Muscle of leg (tissue), 11 donors: Measurements from ENCODE around the gene TMEM91. TPM values are rescaled to one million over a fixed set of nuclear protein-coding genes. Genes with fewer than 3 reads are reported as not detected.
A peak's percentile ranks its signal among the peaks of the same experiment; 100 is the strongest.

Experiments
- DNase-seq: peaks from one replicate; pipeline ENCODE4 v3.0.0; 2013
- H3K27ac ChIP-seq: one replicate; pipeline ENCODE4 v1.5.1; 2013; ENCODE audit warnings: mild to moderate bottlenecking, low read length, control low read depth
- H3K27me3 ChIP-seq: one replicate; pipeline ENCODE4 v1.6.1; 2013; ENCODE audit warnings: low read length; ENCODE audit not compliant: control insufficient read depth, insufficient read depth
- H3K36me3 ChIP-seq: one replicate; pipeline ENCODE4 v1.6.1; 2013; ENCODE audit warnings: low read length; ENCODE audit not compliant: control insufficient read depth, insufficient read depth
- H3K4me1 ChIP-seq: one replicate; pipeline ENCODE4 v1.6.1; 2013; ENCODE audit warnings: low read length; ENCODE audit not compliant: control insufficient read depth, insufficient read depth
- H3K4me3 ChIP-seq: one replicate; pipeline ENCODE4 v1.5.1; 2013; ENCODE audit warnings: low read length, control low read depth
- H3K9me3 ChIP-seq: replicated peaks from 2 replicates; pipeline ENCODE4 v1.6.1; 2013; ENCODE audit warnings: low read depth, low read length; ENCODE audit not compliant: control insufficient read depth
- WGBS: methylation state at CpG from one replicate; pipeline ENCODE4 v1.1.5; 2013; ENCODE audit warnings: missing lambda C conversion rate; ENCODE audit not compliant: insufficient coverage; 5-methylcytosine and 5-hydroxymethylcytosine counted together
- polyA plus RNA-seq, 8 donors: library from polyadenylated mRNA; unstranded; fragments of 120-200 nt; gene quantifications; one replicate each; pipeline versions ENCODE4 v1.2.1 to v1.2.3, GENCODE V29; 2013; ENCODE audit warnings: inconsistent platforms in 1 of 8, low replicate concordance in 1 of 8; ENCODE audit not compliant: insufficient read length in 8 of 8, insufficient read depth in 1 of 8
- total RNA-seq: library from RNA; stranded (reverse); fragments of 120-200 nt; gene quantifications from one replicate; pipeline ENCODE4 v1.2.4, GENCODE V29; 2013

The TMEM91 gene
- total and polyA plus RNA-seq, 9 donors, result 2.6 to 9.2 (median 5.3) TPM

DNA sequence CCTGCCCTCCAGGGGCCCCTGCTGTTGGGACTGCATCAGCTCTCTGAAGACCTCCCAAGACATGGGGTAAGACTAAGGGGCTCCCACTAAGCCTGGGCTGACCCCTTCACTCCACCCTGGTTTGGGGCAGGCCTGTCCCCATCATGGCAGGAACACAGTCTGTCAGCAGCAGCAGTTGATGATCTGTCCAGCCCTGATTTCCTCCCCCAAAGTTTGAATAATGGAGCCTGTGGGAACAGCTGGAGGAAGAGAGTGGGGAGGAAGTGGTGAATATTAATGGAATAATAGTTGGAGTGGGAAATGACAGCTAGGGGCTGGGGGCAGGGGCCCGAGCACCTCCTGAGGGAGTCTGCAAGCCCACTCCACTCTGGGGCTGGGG lies 52.1 kb downstream of the TMEM91 start:
- no peaks in the 10 kb centered on the region for H3K9me3 ChIP-seq
- H3K36me3 ChIP-seq, result peaks cover 56% of the 10 kb centered on the region
- WGBS, result no CpG with 5 or more reads among the region's 1 CpG
- no peak overlapping the region for H3K4me3 ChIP-seq
- no peaks in the 10 kb centered on the region for H3K27me3 ChIP-seq
- peaks cover 25% of the 10 kb centered on the region for H3K4me1 ChIP-seq
- no peak for DNase-seq
- H3K27ac ChIP-seq, result peak overlapping the region; percentile 20

DNA sequence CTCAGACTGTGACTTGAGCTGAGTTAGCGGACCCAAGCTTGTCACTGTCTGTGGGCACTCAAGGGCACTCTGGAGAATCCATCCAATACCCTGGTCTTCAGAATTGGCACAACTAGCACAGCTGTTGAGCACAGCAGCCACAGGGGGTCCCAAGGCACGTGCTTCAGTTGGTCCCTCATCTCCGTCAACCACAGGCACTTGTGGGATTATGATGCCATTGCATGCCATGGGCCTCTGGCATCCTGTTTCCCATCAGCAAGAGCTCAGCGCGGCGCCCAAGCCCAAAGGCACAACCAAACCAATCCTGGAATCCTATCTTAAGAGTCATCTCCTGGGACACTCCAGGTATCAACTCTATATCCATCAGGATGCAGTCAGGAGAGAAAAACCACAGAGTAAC lies 54.6 kb downstream of the TMEM91 start:
- Histone ChIP-seq H3K4me1 (peaks cover 25% of the 10 kb centered on the region), H3K4me3 (no peak overlapping the region), H3K27me3 (no peaks in the 10 kb centered on the region), H3K27ac (no peak overlapping the region), H3K9me3 (no peaks in the 10 kb centered on the region), H3K36me3 (peaks cover 40% of the 10 kb centered on the region)
- WGBS, result 67% methylated on average over 2 of the region's 6 CpGs
- no peak for DNase-seq

- Histone ChIP-seq H3K9me3 (no peaks in the 10 kb centered on the region), H3K36me3 (peaks cover 38% of the 10 kb centered on the region), H3K27ac (peak overlapping the region; percentile 13), H3K4me1 (peaks cover 20% of the 10 kb centered on the region), H3K27me3 (no peaks in the 10 kb centered on the region), H3K4me3 (no peak overlapping the region)
- 72% methylated on average over 18 of the region's 23 CpGs for WGBS
- DNase-seq, result no peak
Measured at GRCh38 chr19:41431426-41432386, 55.4 kb downstream of the TMEM91 start.

- Histone ChIP-seq H3K4me1 (peaks cover 7% of the 10 kb centered on the region), H3K36me3 (peaks cover 47% of the 10 kb centered on the region), H3K27me3 (no peaks in the 10 kb centered on the region), H3K9me3 (no peaks in the 10 kb centered on the region), H3K4me3 (no peak overlapping the region), H3K27ac (no peak overlapping the region)
- 84% methylated on average over 14 of the region's 18 CpGs for WGBS
- no peak for DNase-seq
Measured at GRCh38 chr19:41433171-41433570, 56.8 kb downstream of the TMEM91 start.

Other genes with a start within 250 kb of the TMEM91 start
- 0.09 TPM for gene CYP2S1, start 183.3 kb upstream of the TMEM91 start, total RNA-seq
- 1 to 10 TPM in 2 of 8 donors, under 1 TPM in 6; 0.39 to 3.5 (median 0.58) TPM for gene CYP2S1, start 183.3 kb upstream of the TMEM91 start, polyA plus RNA-seq
- gene AXL, start 157.3 kb upstream of the TMEM91 start, total RNA-seq, result 39.8 TPM
- gene AXL, start 157.3 kb upstream of the TMEM91 start, polyA plus RNA-seq, result 10 to 100 TPM; 25.0 to 39.9 (median 28.7) TPM
- gene HNRNPUL1, start 112.2 kb upstream of the TMEM91 start, total RNA-seq, result 73.0 TPM
- gene HNRNPUL1, start 112.2 kb upstream of the TMEM91 start, polyA plus RNA-seq, result 100 to 1,000 TPM; 144 to 182 (median 162) TPM
- gene CCDC97, start 66.4 kb upstream of the TMEM91 start, total RNA-seq, result 14.4 TPM
- 10 to 100 TPM; 32.7 to 38.5 (median 35.6) TPM for gene CCDC97, start 66.4 kb upstream of the TMEM91 start, polyA plus RNA-seq
- 4.0 TPM for gene TGFB1, start 22.6 kb upstream of the TMEM91 start, total RNA-seq
- 10 to 100 TPM; 16.0 to 25.4 (median 21.0) TPM for gene TGFB1, start 22.6 kb upstream of the TMEM91 start, polyA plus RNA-seq
- gene B9D2, start 12.4 kb upstream of the TMEM91 start, total RNA-seq, result 1.7 TPM
- 1 to 10 TPM; 1.8 to 4.6 (median 2.6) TPM for gene B9D2, start 12.4 kb upstream of the TMEM91 start, polyA plus RNA-seq
- gene EXOSC5, start 20.8 kb downstream of the TMEM91 start, total RNA-seq, result 8.7 TPM
- gene EXOSC5, start 20.8 kb downstream of the TMEM91 start, polyA plus RNA-seq, result 10 to 100 TPM; 15.4 to 24.6 (median 18.6) TPM
- gene BCKDHA, start 21.3 kb downstream of the TMEM91 start, total RNA-seq, result 19.8 TPM
- 10 to 100 TPM; 27.3 to 41.2 (median 33.6) TPM for gene BCKDHA, start 21.3 kb downstream of the TMEM91 start, polyA plus RNA-seq
- gene B3GNT8, start 50.8 kb downstream of the TMEM91 start, total RNA-seq, result 0.93 TPM
- gene B3GNT8, start 50.8 kb downstream of the TMEM91 start, polyA plus RNA-seq, result 1 to 10 TPM in 7 of 8 donors, under 1 TPM in 1; 0.68 to 7.4 (median 1.7) TPM
- gene DMAC2, start 63.4 kb downstream of the TMEM91 start, total RNA-seq, result 30.3 TPM
- 10 to 100 TPM; 38.7 to 58.0 (median 45.1) TPM for gene DMAC2, start 63.4 kb downstream of the TMEM91 start, polyA plus RNA-seq
- not detected for gene ERICH4, start 66.6 kb downstream of the TMEM91 start, total RNA-seq
- 1 to 10 TPM in 1 of 8 donors, under 1 TPM in 3, not detected in 4; 0.12 to 3.7 (median 0.36) TPM for gene ERICH4, start 66.6 kb downstream of the TMEM91 start, polyA plus RNA-seq
- gene CEACAM21, start 199.6 kb downstream of the TMEM91 start, total RNA-seq, result 1.5 TPM
- 1 to 10 TPM; 1.4 to 4.1 (median 1.9) TPM for gene CEACAM21, start 199.6 kb downstream of the TMEM91 start, polyA plus RNA-seq